NCI-H2227 (cell line): Measurements from ENCODE around the gene GPR25.
"Not testable (repeated sequence)": the region's sequence is repeated elsewhere in the genome, so short reads cannot be mapped to it uniquely, and the experiment has no call there.

ENCODE experiments used
- DNase-seq: peaks from one replicate; lab custom pipeline; 2025; ENCODE audit not compliant: unreplicated experiment; lab: John Stamatoyannopoulos, UW

Gene GPR25

GRCh38 chr1:200911361-200911760 lies 38.6 kb downstream of the GPR25 start:
- no peak for DNase-seq

GRCh38 chr1:200911936-200912335 lies 39.2 kb downstream of the GPR25 start:
- not testable (repeated sequence) for DNase-seq

GRCh38 chr1:200912737-200913407 lies 40.1 kb downstream of the GPR25 start:
- DNase-seq = no peak

GRCh38 chr1:200916152-200916551 lies 43.4 kb downstream of the GPR25 start:
- DNase-seq = no peak

- DNase-seq = no peak
Measured at GRCh38 chr1:200916681-200917080, 43.9 kb downstream of the GPR25 start.

- DNase-seq = no peak
Measured at GRCh38 chr1:200917291-200917817, 44.6 kb downstream of the GPR25 start.

- no peak for DNase-seq
Measured at GRCh38 chr1:200918006-200918405, 45.2 kb downstream of the GPR25 start.

GRCh38 chr1:200919386-200919785 lies 46.6 kb downstream of the GPR25 start:
- no peak for DNase-seq

- DNase-seq = no peak
Measured at GRCh38 chr1:200921571-200922110, 48.9 kb downstream of the GPR25 start.

GRCh38 chr1:200922406-200922805 lies 49.6 kb downstream of the GPR25 start:
- no peak for DNase-seq

- no peak for DNase-seq
Measured at GRCh38 chr1:200923601-200924000, 50.8 kb downstream of the GPR25 start.
